ENCODE measurements around the gene FLT4. TPM values are rescaled to one million over a fixed set of nuclear protein-coding genes. Genes with fewer than 3 reads are reported as not detected.

Gene FLT4
- total and polyA plus RNA-seq, 9 of the 15 experiments (the other 6 are each of a cell fraction or from before 2014, with no cell fraction given) = 0.01 to 0.42 (median 0.14) TPM; not detected in 2

GRCh38 chr5:180629831-180630382 is 19.5 kb downstream of the FLT4 start:
- WGBS (ENCODE audit: insufficient coverage, low coverage, missing lambda C conversion rate) = 5% methylated on average over 17 of the region's 25 CpGs
- CTCF ChIA-PET (ENCODE audit: low intra/inter-chr PET ratio) = no interaction called here
- Histone ChIP-seq H3K4me1 (replicated peaks in 1 of 2; ENCODE audit: control insufficient read depth in 2 of 2, insufficient read depth in 2 of 2, low read length in 2 of 2) (peaks cover 0 to 56% of the 10 kb centered on the region in 2 experiments; a peak in 2 of 5 replicates), H3K36me3 (ENCODE audit: control insufficient read depth, insufficient read depth, low read length) (no peaks in the 10 kb centered on the region), H3K9me1 (ENCODE audit: control insufficient read depth, insufficient read depth, low read length) (no peaks in the 10 kb centered on the region), H3K79me2 (ENCODE audit: control insufficient read depth, insufficient read depth, low read length) (no peaks in the 10 kb centered on the region), H3K9ac (ENCODE audit: insufficient read depth in 1 of 2, low read depth in 2 of 2, low read length in 2 of 2) (no peak overlapping the region), H3K4me3 (no peak overlapping the region), H4K20me1 (replicated peaks; ENCODE audit: control insufficient read depth, insufficient read depth, low read length) (peaks cover 6% of the 10 kb centered on the region), H3K4me2 (ENCODE audit: insufficient read depth, low read length) (no peak overlapping the region), H3K9me3 (replicated peaks; ENCODE audit: control insufficient read depth, insufficient read depth, low read depth, low read length) (no peaks in the 10 kb centered on the region), H2AFZ (ENCODE audit: low read depth, low read length) (no peak overlapping the region), H3K27ac (ENCODE audit: extremely low read depth, low read depth, low read length) (no peak overlapping the region), H3K27me3 (ENCODE audit: control insufficient read depth in 2 of 2, insufficient read depth in 2 of 2, low read length in 2 of 2) (peaks cover 17 to 79% of the 10 kb centered on the region in 2 experiments; a peak in 4 of 5 replicates)
- no TSS peak for BruUV-seq (replicated peaks)
- FAIRE-seq (no peak), DNase-seq (ENCODE audit: extremely low read depth in 1 of 4, low spot score in 3 of 4) (no peak), ATAC-seq (no peak)
- in situ Hi-C loops (cut with MboI) (no loop called here), intact Hi-C loops (cut with micrococcal nuclease) (no loop called here)
- POLR2A ChIA-PET = no interaction called here
- TF ChIP-seq SAFB2 (IDR thresholded peaks at IDR 0.05; ENCODE audit: borderline replicate concordance, low read depth, low read length, severe bottlenecking) (no peak), ZNF778 (CRISPR knock-in tag; IDR thresholded peaks at IDR 0.05) (no peak), THRAP3 (IDR thresholded peaks at IDR 0.05; ENCODE audit: borderline replicate concordance) (no peak), ZNF431 (CRISPR knock-in tag; IDR thresholded peaks at IDR 0.05) (no peak), RBM34 (IDR thresholded peaks at IDR 0.05; ENCODE audit: borderline replicate concordance, insufficient read depth, low read length) (no peak), RBBP5 (IDR thresholded peaks at IDR 0.05; ENCODE audit: borderline replicate concordance, insufficient read depth, low read length, poor library complexity, severe bottlenecking) (no peak), ZNF318 (IDR thresholded peaks at IDR 0.05; ENCODE audit: borderline replicate concordance in 1 of 2, low read depth in 1 of 2) (no peak), KAT7 (CRISPR knock-in tag; IDR thresholded peaks at IDR 0.05; ENCODE audit: borderline replicate concordance) (no peak), BRCA1 (IDR thresholded peaks at IDR 0.05) (no peak), BRCA1 (CRISPR knock-in tag; IDR thresholded peaks at IDR 0.05) (no peak), MCM3 (IDR thresholded peaks at IDR 0.05) (no peak), SMAD4 (CRISPR knock-in tag; conservative IDR thresholded peaks at IDR 0.05) (no peak), ZKSCAN8 (CRISPR knock-in tag; IDR thresholded peaks at IDR 0.05) (no peak), LEF1 (IDR thresholded peaks at IDR 0.05) (no peak)
- TF ChIP-seq, protein P1, sequence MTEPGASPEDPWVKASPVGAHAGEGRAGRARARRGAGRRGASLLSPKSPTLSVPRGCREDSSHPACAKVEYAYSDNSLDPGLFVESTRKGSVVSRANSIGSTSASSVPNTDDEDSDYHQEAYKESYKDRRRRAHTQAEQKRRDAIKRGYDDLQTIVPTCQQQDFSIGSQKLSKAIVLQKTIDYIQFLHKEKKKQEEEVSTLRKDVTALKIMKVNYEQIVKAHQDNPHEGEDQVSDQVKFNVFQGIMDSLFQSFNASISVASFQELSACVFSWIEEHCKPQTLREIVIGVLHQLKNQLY (CRISPR knock-in tag; conservative IDR thresholded peaks at IDR 0.05) = no peak
